ENCODE data around the gene KRTAP16-1. TPM values are rescaled to one million over a fixed set of nuclear protein-coding genes. Genes with fewer than 3 reads are reported as not detected.

The KRTAP16-1 gene
- total and polyA plus RNA-seq, 9 donors: not detected

- H3K4me3 ChIP-seq: no peak overlapping the region
- no peak for DNase-seq
- H3K4me1 ChIP-seq (ENCODE audit: insufficient read depth): no peaks in the 10 kb centered on the region
- H3K27ac ChIP-seq: no peak overlapping the region
- H3K27me3 ChIP-seq: no peaks in the 10 kb centered on the region
- no peaks in the 10 kb centered on the region for H3K9me3 ChIP-seq
- intact Hi-C loops (cut with DNase I): no loop called here
- H3K36me3 ChIP-seq: no peaks in the 10 kb centered on the region
- TF ChIP-seq POLR2A (IDR thresholded peaks at IDR 0.05) (no peak), EP300 (IDR thresholded peaks at IDR 0.05) (no peak), CTCF (IDR thresholded peaks at IDR 0.05) (no peak)
Observed at GRCh38 chr17:41258406-41258805, 50.7 kb downstream of the KRTAP16-1 start.

Small RNA genes lying within 50 kb of the gene (small RNA-seq; reads per million reads assigned to genes)
- gene KRTAP9-10P: not detected

Other genes with a start within 250 kb of the KRTAP16-1 start
Only the 30 nearest of the 36 such genes appear.
- gene KRTAP4-16, start 207.1 kb downstream of the KRTAP16-1 start, total RNA-seq: not detected
- not detected for gene KRTAP4-16, start 207.1 kb downstream of the KRTAP16-1 start, polyA plus RNA-seq
- gene KRTAP4-9, start 203.9 kb downstream of the KRTAP16-1 start, total RNA-seq: not detected
- gene KRTAP4-9, start 203.9 kb downstream of the KRTAP16-1 start, polyA plus RNA-seq: not detected
- gene KRTAP4-11, start 190.9 kb downstream of the KRTAP16-1 start, total RNA-seq: not detected
- gene KRTAP4-11, start 190.9 kb downstream of the KRTAP16-1 start, polyA plus RNA-seq: not detected
- not detected for gene KRTAP4-12, start 185.1 kb downstream of the KRTAP16-1 start, total RNA-seq
- gene KRTAP4-12, start 185.1 kb downstream of the KRTAP16-1 start, polyA plus RNA-seq: not detected
- not detected for gene KRTAP4-6, start 168.8 kb downstream of the KRTAP16-1 start, total RNA-seq
- gene KRTAP4-6, start 168.8 kb downstream of the KRTAP16-1 start, polyA plus RNA-seq: not detected
- not detected for gene KRTAP4-5, start 159.5 kb downstream of the KRTAP16-1 start, total RNA-seq
- not detected for gene KRTAP4-5, start 159.5 kb downstream of the KRTAP16-1 start, polyA plus RNA-seq
- not detected for gene KRTAP4-4, start 148.6 kb downstream of the KRTAP16-1 start, total RNA-seq
- gene KRTAP4-4, start 148.6 kb downstream of the KRTAP16-1 start, polyA plus RNA-seq: not detected
- not detected for gene KRTAP4-3, start 141.1 kb downstream of the KRTAP16-1 start, total RNA-seq
- not detected for gene KRTAP4-3, start 141.1 kb downstream of the KRTAP16-1 start, polyA plus RNA-seq
- not detected for gene KRTAP4-2, start 131.1 kb downstream of the KRTAP16-1 start, total RNA-seq
- gene KRTAP4-2, start 131.1 kb downstream of the KRTAP16-1 start, polyA plus RNA-seq: not detected
- gene KRTAP4-1, start 124.4 kb downstream of the KRTAP16-1 start, total RNA-seq: not detected
- gene KRTAP4-1, start 124.4 kb downstream of the KRTAP16-1 start, polyA plus RNA-seq: not detected
- not detected for gene KRTAP9-1, start 119.4 kb downstream of the KRTAP16-1 start, total RNA-seq
- gene KRTAP9-1, start 119.4 kb downstream of the KRTAP16-1 start, polyA plus RNA-seq: not detected
- not detected for gene KRTAP9-2, start 82.7 kb downstream of the KRTAP16-1 start, total RNA-seq
- not detected for gene KRTAP9-2, start 82.7 kb downstream of the KRTAP16-1 start, polyA plus RNA-seq
- gene KRTAP9-3, start 76.9 kb downstream of the KRTAP16-1 start, total RNA-seq: not detected
- not detected for gene KRTAP9-3, start 76.9 kb downstream of the KRTAP16-1 start, polyA plus RNA-seq
- gene KRTAP9-8, start 71.3 kb downstream of the KRTAP16-1 start, total RNA-seq: not detected
- not detected for gene KRTAP9-8, start 71.3 kb downstream of the KRTAP16-1 start, polyA plus RNA-seq
- not detected for gene KRTAP9-4, start 59.6 kb downstream of the KRTAP16-1 start, total RNA-seq
- not detected for gene KRTAP9-4, start 59.6 kb downstream of the KRTAP16-1 start, polyA plus RNA-seq
- gene KRTAP9-9, start 53.9 kb downstream of the KRTAP16-1 start, total RNA-seq: not detected
- gene KRTAP9-9, start 53.9 kb downstream of the KRTAP16-1 start, polyA plus RNA-seq: not detected
- gene KRTAP9-6, start 43.9 kb downstream of the KRTAP16-1 start, total RNA-seq: not detected
- not detected for gene KRTAP9-6, start 43.9 kb downstream of the KRTAP16-1 start, polyA plus RNA-seq
- gene KRTAP9-7, start 33.6 kb downstream of the KRTAP16-1 start, total RNA-seq: not detected
- gene KRTAP9-7, start 33.6 kb downstream of the KRTAP16-1 start, polyA plus RNA-seq: not detected
- not detected for gene KRTAP29-1, start 6.5 kb downstream of the KRTAP16-1 start, total RNA-seq
- not detected for gene KRTAP29-1, start 6.5 kb downstream of the KRTAP16-1 start, polyA plus RNA-seq
- gene KRTAP17-1, start 6.4 kb upstream of the KRTAP16-1 start, total RNA-seq: not detected
- not detected for gene KRTAP17-1, start 6.4 kb upstream of the KRTAP16-1 start, polyA plus RNA-seq
- gene KRT33A, start 41.5 kb upstream of the KRTAP16-1 start, total RNA-seq: not detected
- not detected for gene KRT33A, start 41.5 kb upstream of the KRTAP16-1 start, polyA plus RNA-seq
- gene KRT33B, start 60.5 kb upstream of the KRTAP16-1 start, total RNA-seq: not detected
- not detected for gene KRT33B, start 60.5 kb upstream of the KRTAP16-1 start, polyA plus RNA-seq
- gene KRT34, start 73.0 kb upstream of the KRTAP16-1 start, total RNA-seq: not detected
- not detected for gene KRT34, start 73.0 kb upstream of the KRTAP16-1 start, polyA plus RNA-seq
- not detected for gene KRT31, start 88.3 kb upstream of the KRTAP16-1 start, total RNA-seq
- not detected for gene KRT31, start 88.3 kb upstream of the KRTAP16-1 start, polyA plus RNA-seq
- gene KRT37, start 115.3 kb upstream of the KRTAP16-1 start, total RNA-seq: not detected
- gene KRT37, start 115.3 kb upstream of the KRTAP16-1 start, polyA plus RNA-seq: not detected
- gene KRT38, start 131.7 kb upstream of the KRTAP16-1 start, total RNA-seq: not detected
- not detected for gene KRT38, start 131.7 kb upstream of the KRTAP16-1 start, polyA plus RNA-seq
- gene KRT32, start 158.1 kb upstream of the KRTAP16-1 start, total RNA-seq: under 1 TPM in 2 of 7 donors, not detected in 5; 0.18 to 0.20 TPM
- under 1 TPM in 1 of 2 donors, not detected in 1; 0.33 TPM for gene KRT32, start 158.1 kb upstream of the KRTAP16-1 start, polyA plus RNA-seq
- gene KRT35, start 171.8 kb upstream of the KRTAP16-1 start, total RNA-seq: not detected
- gene KRT35, start 171.8 kb upstream of the KRTAP16-1 start, polyA plus RNA-seq: not detected
- not detected for gene KRT36, start 180.6 kb upstream of the KRTAP16-1 start, total RNA-seq
- under 1 TPM in 1 of 2 donors, not detected in 1; 0.50 TPM for gene KRT36, start 180.6 kb upstream of the KRTAP16-1 start, polyA plus RNA-seq
- gene KRT13, start 196.3 kb upstream of the KRTAP16-1 start, total RNA-seq: 1 to 10 TPM in 3 of 7 donors, under 1 TPM in 2, not detected in 2; 0.32 to 3.7 (median 3.2) TPM
- 1 to 10 TPM in 1 of 2 donors, under 1 TPM in 1; 0.16 to 1.1 TPM for gene KRT13, start 196.3 kb upstream of the KRTAP16-1 start, polyA plus RNA-seq

Measured in ovary (tissue), 9 donors.